Stimulated activated CD8-positive, alpha-beta memory T cell treated with anti-CD3 and anti-CD28 coated beads, Interleukin-4, amount 100 ng/mL, for 24 hours (primary cell): Measurements from ENCODE around the gene DNAJC27.

Source experiments
- DNase-seq: peaks from one replicate; pipeline ENCODE4 v3.0.0-alpha.2; 2020; ENCODE audit warnings: low read depth

The DNAJC27 gene

GRCh38 chr2:24970483-24971285 is 1.1 kb downstream of the DNAJC27 start:
- no peak for DNase-seq

- DNase-seq = no peak
These were observed 2.0 kb downstream of the DNAJC27 start for GRCh38 chr2:24969784-24970183.

GRCh38 chr2:24961903-24962302 is 9.9 kb downstream of the DNAJC27 start:
- DNase-seq = no peak

GRCh38 chr2:24959761-24960160 is 12.0 kb downstream of the DNAJC27 start:
- no peak for DNase-seq

- no peak for DNase-seq
These were observed 13.3 kb downstream of the DNAJC27 start for GRCh38 chr2:24958411-24958935.

GRCh38 chr2:24957976-24958375 is 13.8 kb downstream of the DNAJC27 start:
- no peak for DNase-seq

GRCh38 chr2:24957221-24957620 is 14.5 kb downstream of the DNAJC27 start:
- no peak for DNase-seq

- DNase-seq = no peak
These were observed 15.8 kb downstream of the DNAJC27 start for GRCh38 chr2:24955921-24956320.

- no peak for DNase-seq
These were observed 16.5 kb downstream of the DNAJC27 start for GRCh38 chr2:24955232-24955631.

GRCh38 chr2:24950102-24950501 is 21.7 kb downstream of the DNAJC27 start:
- DNase-seq = no peak

- no peak for DNase-seq
These were observed 23.2 kb downstream of the DNAJC27 start for GRCh38 chr2:24948506-24948905.

GRCh38 chr2:24947561-24948157 is 24.1 kb downstream of the DNAJC27 start:
- DNase-seq = no peak

- DNase-seq = no peak
These were observed 25.8 kb downstream of the DNAJC27 start for GRCh38 chr2:24945907-24946306.

GRCh38 chr2:24943427-24944053 is 28.2 kb downstream of the DNAJC27 start:
- DNase-seq = no peak

GRCh38 chr2:24939353-24939752 is 32.4 kb downstream of the DNAJC27 start:
- DNase-seq = no peak

GRCh38 chr2:24937236-24937635 is 34.5 kb downstream of the DNAJC27 start:
- DNase-seq = no peak

- DNase-seq = no peak
These were observed 36.6 kb downstream of the DNAJC27 start for GRCh38 chr2:24935145-24935544.

GRCh38 chr2:24932715-24933114 is 39.0 kb downstream of the DNAJC27 start:
- DNase-seq = no peak

GRCh38 chr2:24930768-24931167 is 41.0 kb downstream of the DNAJC27 start:
- peak; percentile 24 for DNase-seq

- no peak for DNase-seq
These were observed 42.5 kb downstream of the DNAJC27 start for GRCh38 chr2:24929230-24929629.

GRCh38 chr2:24928036-24928435 is 43.7 kb downstream of the DNAJC27 start:
- no peak for DNase-seq

- peak; percentile 30 for DNase-seq
These were observed 45.0 kb downstream of the DNAJC27 start for GRCh38 chr2:24926602-24927252.

- no peak for DNase-seq
These were observed 45.5 kb downstream of the DNAJC27 start for GRCh38 chr2:24926220-24926601.
